Activated CD4-positive, CD25-positive, alpha-beta regulatory T cell treated with anti-CD3 and anti-CD28 coated beads, Interleukin-2, amount 50 U/mL, for 16 hours (primary cell): ENCODE results near the gene GNB1L.

Experiments used
- DNase-seq: peaks from one replicate; pipeline ENCODE4 v3.0.0-alpha.2; 2020; ENCODE audit warnings: low read depth, low spot score

GNB1L gene

GRCh38 chr22:19854778-19855503, at the start of gene GNB1L, which contains the start of gene RTL10:
Gene GNB1L, minus strand, starts transcription at chr22:19854874. Its CDS starts 33,519 bp downstream, at chr22:19821355.
Gene RTL10, minus strand, starts transcription at chr22:19854874. Its CDS starts 2,613 bp downstream, at chr22:19852261.
- DNase-seq, result peak; percentile 87

GRCh38 chr22:19904174-19904856, 49.6 kb upstream of the GNB1L start:
- no peak for DNase-seq

- no peak for DNase-seq
Measured at GRCh38 chr22:19903513-19903912, 48.8 kb upstream of the GNB1L start.

- DNase-seq, result no peak
Measured at GRCh38 chr22:19903031-19903430, 48.4 kb upstream of the GNB1L start.

- no peak for DNase-seq
Measured at GRCh38 chr22:19902245-19902715, 47.6 kb upstream of the GNB1L start.

GRCh38 chr22:19901577-19902244, 47.0 kb upstream of the GNB1L start:
- DNase-seq, result no peak

- DNase-seq, result no peak
Measured at GRCh38 chr22:19900707-19901436, 46.2 kb upstream of the GNB1L start.

GRCh38 chr22:19898831-19899567, 44.3 kb upstream of the GNB1L start:
- DNase-seq, result no peak

GRCh38 chr22:19898145-19898544, 43.5 kb upstream of the GNB1L start:
- no peak for DNase-seq

GRCh38 chr22:19897726-19898125, 43.1 kb upstream of the GNB1L start:
- DNase-seq, result no peak

GRCh38 chr22:19896665-19897355, 42.1 kb upstream of the GNB1L start:
- DNase-seq, result no peak

- no peak for DNase-seq
Measured at GRCh38 chr22:19895160-19895849, 40.6 kb upstream of the GNB1L start.

- DNase-seq, result no peak
Measured at GRCh38 chr22:19893363-19893762, 38.7 kb upstream of the GNB1L start.

GRCh38 chr22:19892925-19893324, 38.3 kb upstream of the GNB1L start:
- no peak for DNase-seq

GRCh38 chr22:19892257-19892879, 37.7 kb upstream of the GNB1L start:
- DNase-seq, result peak; percentile 28

GRCh38 chr22:19891317-19892256, 36.9 kb upstream of the GNB1L start:
- DNase-seq, result peak; percentile 74

GRCh38 chr22:19890502-19891316, 36.0 kb upstream of the GNB1L start:
- DNase-seq, result no peak
